Measurements from ENCODE around the gene LRRFIP1. TPM values are rescaled to one million over a fixed set of nuclear protein-coding genes. Genes with fewer than 3 reads are reported as not detected.

LRRFIP1 gene
- total and polyA plus RNA-seq, 8 donors, result 18.4 to 55.0 (median 31.7) TPM

- Histone ChIP-seq H3K4me1 (no peaks in the 10 kb centered on the region), H3K27ac (no peak overlapping the region), H3K4me3 (no peak overlapping the region), H3K36me3 (peaks cover 8 to 51% (median 12%) of the 10 kb centered on the region in 3 donors), H3K27me3 (no peaks in the 10 kb centered on the region), H3K9me3 (no peaks in the 10 kb centered on the region)
- FAIRE-seq, result no peak
- no peak for ATAC-seq
- no peak for DNase-seq
- intact Hi-C loops (cut with DNase I), result no loop called here
- TF ChIP-seq CTCF (IDR thresholded peaks at IDR 0.05), result no peak
- 91% methylated on average over 12 of the region's 12 CpGs for WGBS, 2 donors
Measured at GRCh38 chr2:237754626-237755248, 127.3 kb downstream of the LRRFIP1 start.

DNA sequence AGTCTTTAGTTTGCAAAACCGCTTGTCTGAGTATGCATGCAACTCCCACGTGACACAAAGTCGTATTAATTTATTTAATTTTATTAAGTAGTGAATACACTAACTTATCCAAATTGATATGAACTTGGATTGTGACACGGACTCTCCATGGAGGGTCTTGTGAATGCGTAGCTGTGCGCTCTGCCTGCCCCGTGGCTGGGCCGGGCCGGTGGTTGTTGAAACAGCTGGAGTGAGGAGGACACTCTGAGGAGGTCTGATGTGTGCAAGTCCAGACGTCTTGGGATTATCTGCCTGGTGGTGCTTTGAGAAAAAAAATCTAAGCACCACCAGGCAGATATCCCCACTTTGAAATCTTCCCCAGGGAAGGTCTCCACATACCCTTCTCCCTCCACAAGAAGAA is 130.2 kb downstream of the LRRFIP1 start:
- intact Hi-C loops (cut with DNase I), result no loop called here
- Histone ChIP-seq H3K27me3 (no peaks in the 10 kb centered on the region), H3K4me1 (no peaks in the 10 kb centered on the region), H3K4me3 (no peak overlapping the region), H3K36me3 (peaks cover 8 to 63% (median 11%) of the 10 kb centered on the region in 3 donors), H3K27ac (no peak overlapping the region), H3K9me3 (no peaks in the 10 kb centered on the region)
- WGBS, 2 donors, result 92 to 93% methylated on average over 10 of the region's 10 CpGs
- no peak for DNase-seq
- no peak for ATAC-seq
- FAIRE-seq, result no peak
- no peak for TF ChIP-seq CTCF (IDR thresholded peaks at IDR 0.05)

DNA sequence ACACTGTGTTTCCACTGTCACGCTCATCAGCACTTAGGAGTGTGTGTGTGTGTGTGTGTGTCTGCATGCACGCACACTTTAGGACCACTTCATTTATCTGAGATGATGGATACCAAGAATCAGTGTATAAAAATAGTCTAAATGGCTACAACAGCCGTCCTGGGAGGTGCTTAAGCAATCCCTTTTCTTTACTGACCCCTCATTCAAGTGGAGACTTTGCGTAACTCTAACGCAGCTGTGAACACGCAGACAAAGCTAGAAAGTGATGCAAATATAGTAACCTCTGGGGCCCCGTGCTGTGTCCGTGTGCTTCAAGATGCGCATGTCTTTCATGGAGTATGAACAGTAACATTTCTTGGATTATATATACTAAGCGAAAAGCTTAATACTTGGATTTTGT is 130.8 kb downstream of the LRRFIP1 start:
- no peak overlapping the region for H3K4me3 ChIP-seq
- intact Hi-C loops (cut with DNase I), result no loop called here
- no peak for FAIRE-seq

DNA sequence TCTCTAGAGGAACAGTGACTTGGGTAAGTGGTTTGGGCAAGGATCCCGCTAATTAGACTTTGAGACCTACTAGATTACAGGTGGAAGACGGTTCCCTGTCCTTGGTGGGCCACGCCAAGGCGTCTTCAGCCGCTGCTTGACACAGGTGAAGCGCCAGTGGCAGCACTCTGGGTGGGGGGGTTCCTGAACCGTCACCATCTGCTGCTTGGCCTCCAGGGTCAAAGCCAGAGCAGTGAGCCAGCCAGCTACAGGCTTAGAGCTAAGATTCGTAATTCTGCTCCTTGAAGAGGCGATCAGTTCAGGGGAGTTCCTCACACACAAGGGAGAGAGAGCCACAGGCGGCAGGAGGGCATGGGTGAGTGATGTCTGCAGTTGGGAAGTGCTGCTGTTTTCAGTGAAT is 131.8 kb downstream of the LRRFIP1 start:
- no peak for ATAC-seq
- WGBS, 2 donors, result 89% methylated on average over 10 of the region's 10 CpGs
- TF ChIP-seq CTCF (IDR thresholded peaks at IDR 0.05), result no peak
- Histone ChIP-seq H3K4me3 (no peak overlapping the region), H3K36me3 (peaks cover 8 to 56% (median 11%) of the 10 kb centered on the region in 3 donors), H3K9me3 (no peaks in the 10 kb centered on the region), H3K27ac (no peak overlapping the region), H3K4me1 (no peaks in the 10 kb centered on the region), H3K27me3 (no peaks in the 10 kb centered on the region)
- DNase-seq, result no peak
- no peak for FAIRE-seq
- intact Hi-C loops (cut with DNase I), result no loop called here

More for the DNA sequence above, 130.8 kb downstream of the LRRFIP1 start:
- ATAC-seq (no peak), DNase-seq (no peak)
- no peak for TF ChIP-seq CTCF (IDR thresholded peaks at IDR 0.05)
- Histone ChIP-seq H3K9me3 (no peaks in the 10 kb centered on the region), H3K27ac (no peak overlapping the region), H3K4me1 (no peaks in the 10 kb centered on the region), H3K27me3 (no peaks in the 10 kb centered on the region), H3K36me3 (peaks cover 8 to 63% (median 11%) of the 10 kb centered on the region in 3 donors)
- WGBS, 2 donors, result 95 to 96% methylated on average over 10 of the region's 10 CpGs

Data from pancreas (tissue), 10 donors.